OCI-LY3 (cell line): ENCODE data around the gene SLC35F4.

ENCODE experiments used
- H2AFZ ChIP-seq: fragments of 200-600, 300-600 bp; shearing (Covaris generic); 2 replicates; pipeline ENCODE4 v1.6.0; 2014; ENCODE audit warnings: antibody characterized with exemption, low read depth, low read length
- H3K27ac ChIP-seq: fragments of 200-600, 300-600 bp; sonication (generic); 2 replicates; pipeline ENCODE4 v1.5.1; 2014; ENCODE audit warnings: mild to moderate bottlenecking, low read length, moderate library complexity, mixed read lengths
- H3K27me3 ChIP-seq: fragments of 200-600, 300-600 bp; sonication (generic); 2 replicates; pipeline ENCODE4 v1.6.1; 2014; ENCODE audit warnings: low read depth, low read length, mixed read lengths
- H3K36me3 ChIP-seq: fragments of 200-600, 300-600 bp; sonication (generic); replicated peaks from 2 replicates; pipeline ENCODE3; 2014; ENCODE audit warnings: low read depth, low read length, mixed read lengths
- H3K4me1 ChIP-seq: fragments of 300-600, 200-600 bp; sonication (generic); 2 replicates; pipeline ENCODE4 v1.6.1; 2014; ENCODE audit warnings: low read length, mixed read lengths
- H3K4me2 ChIP-seq: fragments of 200-600, 300-600 bp; sonication (generic); 2 replicates; pipeline ENCODE4 v1.6.1; 2014; ENCODE audit warnings: low read length, mixed read lengths
- H3K4me3 ChIP-seq: fragments of 300-600, 200-600 bp; sonication (generic); 2 replicates; pipeline ENCODE4 v1.5.1; 2014; ENCODE audit warnings: antibody characterized with exemption, mild to moderate bottlenecking, low read length, moderate library complexity
- H3K79me2 ChIP-seq: fragments of 300-600, 200-600 bp; shearing (Covaris generic); 2 replicates; pipeline ENCODE4 v1.6.1; 2014; ENCODE audit warnings: mild to moderate bottlenecking, low read length, mixed read lengths
- H3K9ac ChIP-seq: fragments of 300-600, 200-600 bp; shearing (Covaris generic); 2 replicates; pipeline ENCODE4 v1.6.0; 2014; ENCODE audit warnings: mild to moderate bottlenecking, low read length, moderate library complexity
- H3K9me3 ChIP-seq: fragments of 200-600, 300-600 bp; shearing (Covaris generic); 2 replicates; pipeline ENCODE4 v1.6.1; 2014; ENCODE audit warnings: low read length, mixed read lengths; ENCODE audit not compliant: insufficient read depth
- H4K20me1 ChIP-seq: fragments of 200-600, 300-600 bp; sonication (generic); 2 replicates; pipeline ENCODE4 v1.6.1; 2016; ENCODE audit warnings: low read length, mixed read lengths; ENCODE audit not compliant: insufficient read depth
- EZH2phosphoT487 ChIP-seq: fragments of 200-600 bp; shearing (Covaris generic); IDR thresholded peaks from 2 replicates; pipeline ENCODE4 v1.6.1; 2018; ENCODE audit warnings: antibody characterized with exemption, mixed run types, low read depth
- TF ChIP-seq, protein P1 (sequence below): fragments of 200-600, 300-600 bp; sonication (generic); IDR thresholded peaks from 2 replicates; pipeline ENCODE4 v1.5.1; 2014; ENCODE audit warnings: antibody characterized with exemption, low read length, low read depth

Gene SLC35F4

GRCh38 chr14:57747036-57747435 lies 118.9 kb downstream of the SLC35F4 start:
- Histone ChIP-seq H3K9me3 (no peaks in the 10 kb centered on the region), H3K9ac (no peak overlapping the region), H3K4me3 (no peak overlapping the region), H2AFZ (no peak overlapping the region), H3K79me2 (no peaks in the 10 kb centered on the region), H4K20me1 (no peaks in the 10 kb centered on the region), H3K36me3 (no peaks in the 10 kb centered on the region), H3K27ac (no peak overlapping the region), H3K4me2 (no peak overlapping the region), H3K4me1 (no peaks in the 10 kb centered on the region), H3K27me3 (0 out of 2 replicates have a peak, but pooled peaks cover 2% of the 10 kb centered on the region)
- TF ChIP-seq EZH2phosphoT487 = no peak
- TF ChIP-seq, protein P1, sequence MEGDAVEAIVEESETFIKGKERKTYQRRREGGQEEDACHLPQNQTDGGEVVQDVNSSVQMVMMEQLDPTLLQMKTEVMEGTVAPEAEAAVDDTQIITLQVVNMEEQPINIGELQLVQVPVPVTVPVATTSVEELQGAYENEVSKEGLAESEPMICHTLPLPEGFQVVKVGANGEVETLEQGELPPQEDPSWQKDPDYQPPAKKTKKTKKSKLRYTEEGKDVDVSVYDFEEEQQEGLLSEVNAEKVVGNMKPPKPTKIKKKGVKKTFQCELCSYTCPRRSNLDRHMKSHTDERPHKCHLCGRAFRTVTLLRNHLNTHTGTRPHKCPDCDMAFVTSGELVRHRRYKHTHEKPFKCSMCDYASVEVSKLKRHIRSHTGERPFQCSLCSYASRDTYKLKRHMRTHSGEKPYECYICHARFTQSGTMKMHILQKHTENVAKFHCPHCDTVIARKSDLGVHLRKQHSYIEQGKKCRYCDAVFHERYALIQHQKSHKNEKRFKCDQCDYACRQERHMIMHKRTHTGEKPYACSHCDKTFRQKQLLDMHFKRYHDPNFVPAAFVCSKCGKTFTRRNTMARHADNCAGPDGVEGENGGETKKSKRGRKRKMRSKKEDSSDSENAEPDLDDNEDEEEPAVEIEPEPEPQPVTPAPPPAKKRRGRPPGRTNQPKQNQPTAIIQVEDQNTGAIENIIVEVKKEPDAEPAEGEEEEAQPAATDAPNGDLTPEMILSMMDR = no peak

DNA sequence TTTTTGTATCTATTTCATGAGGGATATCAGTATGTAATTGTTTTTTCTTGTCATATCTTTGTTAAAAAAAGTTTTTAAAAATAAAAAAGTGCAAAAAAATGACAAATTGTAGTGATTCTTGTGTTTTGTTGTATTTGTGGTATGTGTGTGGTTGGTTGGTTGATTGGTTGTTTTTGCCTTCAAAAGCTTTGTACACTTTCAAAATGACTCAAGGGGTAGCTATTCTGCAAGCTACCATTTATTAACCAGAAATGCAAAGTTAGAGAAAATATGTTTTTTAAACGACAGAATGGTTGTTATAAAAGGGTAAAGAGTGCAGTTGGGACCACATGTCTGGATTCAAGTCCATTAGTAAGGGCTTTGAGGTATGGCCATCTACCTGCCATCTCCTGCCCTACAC lies 119.3 kb downstream of the SLC35F4 start:
- H3K9me3 ChIP-seq = no peaks in the 10 kb centered on the region
- H2AFZ ChIP-seq = no peak overlapping the region
- 0 out of 2 replicates have a peak, but pooled peaks cover 2% of the 10 kb centered on the region for H3K27me3 ChIP-seq
- no peaks in the 10 kb centered on the region for H3K4me1 ChIP-seq
- H3K4me2 ChIP-seq = no peak overlapping the region
- no peak for TF ChIP-seq EZH2phosphoT487
- TF ChIP-seq, protein P1 = no peak
- H3K4me3 ChIP-seq = no peak overlapping the region
- H3K36me3 ChIP-seq = no peaks in the 10 kb centered on the region
- no peak overlapping the region for H3K9ac ChIP-seq
- no peaks in the 10 kb centered on the region for H3K79me2 ChIP-seq
- H3K27ac ChIP-seq = no peak overlapping the region
- H4K20me1 ChIP-seq = no peaks in the 10 kb centered on the region

- Histone ChIP-seq H4K20me1 (no peaks in the 10 kb centered on the region), H3K9me3 (no peaks in the 10 kb centered on the region), H3K4me3 (no peak overlapping the region), H3K27ac (no peak overlapping the region), H3K4me1 (no peaks in the 10 kb centered on the region), H2AFZ (no peak overlapping the region), H3K4me2 (no peak overlapping the region), H3K36me3 (no peaks in the 10 kb centered on the region), H3K79me2 (no peaks in the 10 kb centered on the region), H3K27me3 (no peaks in the 10 kb centered on the region), H3K9ac (no peak overlapping the region)
- TF ChIP-seq, protein P1 = no peak
- no peak for TF ChIP-seq EZH2phosphoT487
Observed at GRCh38 chr14:57739516-57739915, 126.4 kb downstream of the SLC35F4 start.

DNA sequence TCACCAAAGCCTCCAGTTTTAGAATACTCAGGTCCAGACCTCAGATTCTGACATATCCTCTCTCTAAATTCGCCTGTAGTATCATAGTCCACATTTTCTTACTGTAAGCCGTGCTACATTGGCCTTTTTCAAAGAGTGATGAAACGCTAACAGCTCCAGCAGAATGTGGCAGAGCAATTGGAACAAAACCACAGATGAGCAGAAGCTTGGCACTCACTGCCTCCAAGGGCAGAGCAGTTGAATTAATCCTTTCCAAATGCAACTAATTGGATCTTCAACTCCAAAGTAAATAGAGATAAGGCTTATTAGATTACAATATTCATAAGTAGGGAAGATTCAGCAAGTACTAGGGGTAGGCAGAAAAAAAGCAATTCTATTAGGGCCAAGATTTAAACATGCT lies 128.3 kb downstream of the SLC35F4 start:
- H3K4me1 ChIP-seq = no peaks in the 10 kb centered on the region
- no peak for TF ChIP-seq EZH2phosphoT487
- TF ChIP-seq, protein P1 = no peak
- no peaks in the 10 kb centered on the region for H4K20me1 ChIP-seq
- no peaks in the 10 kb centered on the region for H3K79me2 ChIP-seq
- no peak overlapping the region for H3K27ac ChIP-seq
- H3K9ac ChIP-seq = no peak overlapping the region
- H3K4me2 ChIP-seq = no peak overlapping the region
- no peaks in the 10 kb centered on the region for H3K9me3 ChIP-seq
- no peak overlapping the region for H3K4me3 ChIP-seq
- H2AFZ ChIP-seq = no peak overlapping the region
- H3K36me3 ChIP-seq = no peaks in the 10 kb centered on the region
- H3K27me3 ChIP-seq = no peaks in the 10 kb centered on the region; the same call in 1 of the 2 replicates
